ENCODE measurements around the gene SPANXN5.

GRCh38 chrX:52839137-52839536 lies 41.9 kb upstream of the SPANXN5 start:
- TF ChIP-seq CTCF (conservative IDR thresholded peaks at IDR 0.05; ENCODE audit: low read depth in 2 of 2) (no peak), JUNB (IDR thresholded peaks at IDR 0.05; ENCODE audit: unreplicated experiment) (no peak), EZH2phosphoT487 (IDR thresholded peaks at IDR 0.05; ENCODE audit: unreplicated experiment) (no peak), POLR2AphosphoS5 (IDR thresholded peaks at IDR 0.05; ENCODE audit: low read depth) (no peak), EZH2 (IDR thresholded peaks at IDR 0.05; ENCODE audit: low read depth, unreplicated experiment) (no peak), ZNF114 (CRISPR knock-in tag; IDR thresholded peaks at IDR 0.05) (no peak), REST (IDR thresholded peaks at IDR 0.05; ENCODE audit: unreplicated experiment) (no peak), CREB1 (CRISPR knock-in tag; IDR thresholded peaks at IDR 0.05; ENCODE audit: low read depth) (no peak), STAT1 (IDR thresholded peaks at IDR 0.05; ENCODE audit: unreplicated experiment) (no peak), ETS1 (IDR thresholded peaks at IDR 0.05) (no peak), NANOG (IDR thresholded peaks at IDR 0.05; ENCODE audit: borderline replicate concordance) (no peak), ZNF331 (CRISPR knock-in tag; IDR thresholded peaks at IDR 0.05; ENCODE audit: low read depth) (no peak)
